HG02943 (cell line): ENCODE data around the gene VPS54.
"Not testable (repeated sequence)": the region's sequence is repeated elsewhere in the genome, so short reads cannot be mapped to it uniquely, and the experiment has no call there.

Experiments
- ATAC-seq: cut with Tn5 transposase; IDR thresholded peaks from one replicate; pipeline ENCODE4 v1.9.1; 2021; ENCODE audit warnings: mild to moderate bottlenecking, low read depth, moderate library complexity; ENCODE audit not compliant: unreplicated experiment

Gene VPS54

GRCh38 chr2:63932104-63932503, 87.1 kb downstream of the VPS54 start:
- ATAC-seq = not testable (repeated sequence)

- ATAC-seq = no peak
Measured at GRCh38 chr2:63926815-63927214, 92.4 kb downstream of the VPS54 start.

- no peak for ATAC-seq
Measured at GRCh38 chr2:63914311-63914710, 104.9 kb downstream of the VPS54 start.

- no peak for ATAC-seq
Measured at GRCh38 chr2:63903003-63903402, 116.2 kb downstream of the VPS54 start.

DNA sequence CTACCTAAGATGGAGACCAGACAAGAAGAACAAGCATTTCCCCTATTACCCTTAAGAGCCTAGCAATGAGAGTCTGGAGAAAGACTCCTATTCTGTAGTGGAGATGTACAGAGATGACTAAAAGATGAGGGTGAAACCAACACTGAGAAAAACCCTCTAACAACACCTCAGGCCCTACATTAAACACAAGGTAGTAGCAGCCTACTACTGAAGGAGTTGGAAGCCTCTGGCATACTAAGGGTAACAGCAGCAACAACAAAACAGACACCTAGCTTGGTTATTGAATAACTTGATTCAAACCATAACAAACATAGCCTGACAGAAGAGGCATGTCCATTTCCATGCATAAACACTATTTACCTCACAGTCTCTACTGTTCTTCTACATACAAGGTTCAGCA, 117.1 kb downstream of the VPS54 start:
- ATAC-seq = no peak

DNA sequence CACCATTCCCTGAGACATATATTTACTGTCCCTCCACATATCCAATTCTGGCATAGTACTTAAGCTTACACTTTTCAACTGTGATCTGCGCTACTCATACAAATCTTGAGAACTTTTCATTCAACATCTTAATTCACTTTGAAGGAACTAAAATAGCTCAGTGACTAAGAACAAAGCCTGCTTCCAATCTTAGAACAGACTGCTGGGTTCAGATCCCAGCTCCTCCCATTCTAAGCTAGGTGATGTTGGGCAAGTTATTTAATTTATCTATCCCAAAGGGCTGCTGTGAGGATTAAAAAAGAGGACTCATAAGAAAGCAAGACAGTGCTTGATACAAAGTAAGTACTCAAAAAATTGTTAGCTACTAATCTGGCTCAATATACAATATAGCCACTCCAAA, 119.6 kb downstream of the VPS54 start:
- ATAC-seq = no peak

DNA sequence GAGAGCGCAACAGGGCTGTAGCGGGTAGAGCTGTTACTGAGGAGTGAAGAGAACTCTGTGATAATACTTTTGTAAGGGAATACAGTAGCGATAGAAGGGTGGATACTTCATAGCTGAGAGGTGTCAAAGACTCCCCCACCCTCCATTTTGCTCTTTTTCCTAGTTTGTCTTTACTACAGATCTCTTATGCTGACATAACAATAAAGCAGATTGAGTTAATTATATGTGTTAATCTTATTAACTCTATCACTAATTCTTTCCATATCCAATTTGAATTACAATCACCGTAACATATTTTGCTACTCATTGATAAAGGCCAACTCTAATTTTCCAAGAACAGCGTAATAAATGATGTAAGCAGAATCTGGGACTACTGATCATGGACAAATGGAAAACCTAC, 120.4 kb downstream of the VPS54 start:
- ATAC-seq = no peak

- no peak for ATAC-seq
Measured at GRCh38 chr2:63894167-63894566, 125.1 kb downstream of the VPS54 start.

- no peak for ATAC-seq
Measured at GRCh38 chr2:63893163-63893562, 126.1 kb downstream of the VPS54 start.

DNA sequence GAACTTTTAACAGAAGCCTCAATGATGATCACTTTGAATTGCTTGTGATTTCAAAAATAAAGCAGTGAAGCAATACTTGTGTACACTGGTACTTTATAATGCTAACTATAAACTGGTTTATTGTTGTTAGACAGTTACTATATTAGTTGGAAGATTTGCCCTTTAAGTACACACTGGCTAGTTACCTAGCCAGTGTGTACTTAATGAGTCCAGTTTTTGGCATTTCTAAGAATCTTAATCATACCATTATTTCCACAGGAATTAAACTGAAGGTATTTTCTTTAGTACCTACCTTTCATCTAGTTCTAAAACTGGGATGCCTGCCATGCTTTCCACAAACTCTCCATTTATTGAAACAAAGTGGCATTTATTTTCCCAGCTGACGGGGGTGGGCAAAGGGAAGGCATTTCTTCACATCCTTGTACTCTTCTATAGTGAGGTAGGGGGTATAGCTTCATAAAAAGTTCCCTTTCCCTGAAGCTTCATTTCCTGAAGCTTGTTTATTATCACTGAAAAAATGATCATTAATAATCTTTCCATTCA, 127.7 kb downstream of the VPS54 start:
- ATAC-seq = no peak

DNA sequence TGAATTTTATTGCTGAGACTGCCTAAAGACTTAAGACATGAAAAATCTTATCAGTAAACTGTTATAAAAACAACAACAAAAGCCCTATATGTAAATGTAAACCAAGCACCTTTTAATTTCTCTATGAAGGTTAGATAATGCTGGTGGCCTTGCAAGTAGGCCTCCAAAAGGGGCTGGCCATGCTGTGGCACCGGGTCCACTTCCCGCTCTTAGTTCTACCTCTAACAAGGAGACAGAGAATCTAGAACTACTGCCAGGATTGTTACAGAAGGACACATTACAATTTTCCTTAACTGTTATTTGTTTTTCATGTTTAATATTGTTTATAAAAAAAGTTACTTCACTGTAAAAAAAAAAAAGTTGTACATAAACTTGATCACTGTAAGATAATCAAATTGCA, 128.6 kb downstream of the VPS54 start:
- ATAC-seq = no peak

DNA sequence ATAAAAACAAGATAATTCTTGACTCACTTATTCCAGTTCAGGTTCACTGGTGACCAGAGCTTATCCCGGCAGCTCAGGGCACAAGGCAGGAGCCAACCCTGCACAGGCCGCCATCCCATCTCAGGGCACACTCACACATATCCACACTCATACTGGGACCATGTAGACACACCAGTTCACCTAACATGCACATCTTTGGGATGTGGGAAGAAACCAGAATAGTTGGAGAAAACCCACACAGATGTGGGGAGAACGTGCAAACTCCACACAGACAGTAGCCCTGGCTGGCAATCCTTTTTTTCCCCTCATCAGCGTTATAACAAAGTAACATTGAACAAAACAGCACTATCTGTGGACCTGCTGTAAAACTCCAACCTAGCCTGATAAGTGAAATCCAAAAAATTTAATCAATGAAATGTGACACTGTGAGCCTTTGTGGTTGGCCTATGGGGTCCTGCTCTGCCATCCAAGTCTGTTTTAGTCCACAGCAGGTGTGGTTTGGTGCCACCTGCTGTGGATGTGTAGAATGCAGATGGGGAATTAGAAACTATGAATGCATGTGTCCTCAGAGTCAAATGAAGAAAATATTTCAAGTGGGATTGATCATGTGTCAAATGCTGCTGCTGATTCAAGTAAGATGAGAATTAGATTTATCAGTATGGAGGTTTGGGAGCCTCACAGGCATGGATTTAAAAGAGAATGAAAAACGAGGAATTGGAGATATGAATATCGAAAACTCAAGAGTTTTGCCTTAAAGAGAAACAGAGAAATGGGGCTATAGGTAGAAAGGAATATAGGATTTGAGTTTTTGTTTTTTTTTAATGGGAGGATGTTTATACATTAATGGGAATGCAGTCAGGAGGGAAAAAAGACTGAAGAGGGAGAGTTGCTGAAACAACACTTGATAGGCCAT, 130.5 kb downstream of the VPS54 start:
- ATAC-seq = no peak

- no peak for ATAC-seq
Measured at GRCh38 chr2:63888053-63888452, 131.2 kb downstream of the VPS54 start.

GRCh38 chr2:63886445-63886844, 132.8 kb downstream of the VPS54 start:
- ATAC-seq = no peak

- ATAC-seq = no peak
Measured at GRCh38 chr2:63882395-63883105, 136.7 kb downstream of the VPS54 start.

- ATAC-seq = no peak
Measured at GRCh38 chr2:63881205-63881604, 138.0 kb downstream of the VPS54 start.

DNA sequence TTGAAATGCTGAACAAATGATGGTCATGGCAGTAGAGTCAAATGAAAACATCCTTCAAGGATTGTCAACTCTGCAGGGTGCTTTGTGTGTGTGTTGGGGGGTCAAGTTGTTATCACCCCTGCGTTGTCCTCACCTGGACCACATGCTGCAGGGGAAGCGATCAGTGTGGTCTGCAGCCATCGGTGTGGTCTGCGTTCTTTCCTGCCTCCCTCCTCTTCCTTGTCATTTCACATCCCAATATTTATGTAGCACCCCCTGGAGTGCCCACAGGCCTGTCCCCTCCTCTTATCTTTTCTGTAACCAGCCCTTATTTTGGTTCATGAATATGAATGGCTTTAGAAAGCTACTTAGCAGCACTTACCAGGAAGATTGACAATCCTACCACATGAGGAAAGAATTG, 138.6 kb downstream of the VPS54 start:
- no peak for ATAC-seq

- ATAC-seq = no peak
Measured at GRCh38 chr2:63879876-63880433, 139.3 kb downstream of the VPS54 start.

DNA sequence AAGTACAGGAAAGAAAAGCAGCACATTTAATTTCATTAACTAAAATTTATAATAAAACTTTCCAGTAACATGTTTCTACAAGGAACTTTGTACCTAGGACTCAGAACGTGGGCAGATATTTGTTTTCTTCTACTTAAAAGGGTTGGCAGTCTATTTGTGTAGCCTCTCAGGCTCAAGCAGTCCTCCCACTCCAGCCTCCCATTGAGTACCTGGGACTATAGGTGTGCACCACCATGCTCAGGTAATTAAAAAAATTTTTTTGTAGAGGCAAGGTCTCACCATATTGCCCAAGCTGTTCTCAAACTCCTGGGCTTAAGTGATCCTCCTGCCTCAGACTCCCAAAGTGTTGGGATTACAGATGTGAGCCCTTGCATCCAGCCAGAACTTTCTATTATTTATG, 140.7 kb downstream of the VPS54 start:
- no peak for ATAC-seq

- ATAC-seq = no peak
Measured at GRCh38 chr2:63876311-63876710, 142.9 kb downstream of the VPS54 start.

GRCh38 chr2:63875559-63876245, 143.5 kb downstream of the VPS54 start:
- ATAC-seq = no peak
